Measurements from ENCODE around the gene WBP1. TPM values are rescaled to one million over a fixed set of nuclear protein-coding genes. Genes with fewer than 3 reads are reported as not detected.
"Not testable (repeated sequence)": the region's sequence is repeated elsewhere in the genome, so short reads cannot be mapped to it uniquely, and the experiment has no call there.

WBP1 gene
- total RNA-seq, 1 donor from 2014 or later, result 44.3 TPM

- intact Hi-C loops (cut with DNase I), result no loop called here
- no peak for ATAC-seq
- DNase-seq (ENCODE audit: missing footprints), result no peak
Measured at GRCh38 chr2:74471332-74472065, 13.3 kb downstream of the WBP1 start.

GRCh38 chr2:74472086-74472944 lies 14.1 kb downstream of the WBP1 start, which contains the start of gene MRPL53:
Gene MRPL53 (minus strand): TSS chr2:74472680. CDS start chr2:74472660, 20 bp downstream.
- intact Hi-C loops (cut with DNase I), result no loop called here
- ATAC-seq (peak; percentile 95), DNase-seq (ENCODE audit: missing footprints) (peak; percentile 96)

- intact Hi-C loops (cut with DNase I), result no loop called here
- ATAC-seq, result peak; percentile 0
Measured at GRCh38 chr2:74472945-74473258, 14.7 kb downstream of the WBP1 start.

GRCh38 chr2:74474481-74474880 lies 16.2 kb downstream of the WBP1 start:
- no peak for ATAC-seq
- no peak for DNase-seq (ENCODE audit: missing footprints)
- intact Hi-C loops (cut with DNase I), result no loop called here

More at GRCh38 chr2:74472945-74473258, 14.7 kb downstream of the WBP1 start:
- no peak for DNase-seq (ENCODE audit: missing footprints)

DNA sequence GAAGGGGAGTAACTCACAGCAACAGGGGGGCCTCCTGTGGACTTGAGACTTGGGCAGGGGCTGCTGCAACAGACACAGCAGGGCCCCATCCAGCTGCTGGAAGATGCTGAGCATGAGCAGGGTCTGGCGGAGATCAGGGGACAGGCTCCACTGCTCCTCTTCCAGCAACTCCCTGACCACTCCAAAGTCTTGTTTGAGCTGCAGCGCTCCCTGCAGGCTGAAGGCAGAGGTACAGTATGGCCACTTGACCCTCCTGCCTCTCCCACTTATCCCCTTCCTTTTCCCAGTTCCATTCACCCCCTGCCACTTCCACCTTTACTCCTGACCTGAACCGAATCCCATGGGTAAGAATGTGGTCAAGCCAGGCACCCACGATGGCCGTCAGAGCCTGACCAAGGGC lies 16.7 kb downstream of the WBP1 start:
- no peak for DNase-seq (ENCODE audit: missing footprints)
- no peak for ATAC-seq
- intact Hi-C loops (cut with DNase I), result no loop called here

GRCh38 chr2:74481431-74481830 lies 23.2 kb downstream of the WBP1 start:
- intact Hi-C loops (cut with DNase I), result no loop called here
- DNase-seq (ENCODE audit: missing footprints), result no peak

DNA sequence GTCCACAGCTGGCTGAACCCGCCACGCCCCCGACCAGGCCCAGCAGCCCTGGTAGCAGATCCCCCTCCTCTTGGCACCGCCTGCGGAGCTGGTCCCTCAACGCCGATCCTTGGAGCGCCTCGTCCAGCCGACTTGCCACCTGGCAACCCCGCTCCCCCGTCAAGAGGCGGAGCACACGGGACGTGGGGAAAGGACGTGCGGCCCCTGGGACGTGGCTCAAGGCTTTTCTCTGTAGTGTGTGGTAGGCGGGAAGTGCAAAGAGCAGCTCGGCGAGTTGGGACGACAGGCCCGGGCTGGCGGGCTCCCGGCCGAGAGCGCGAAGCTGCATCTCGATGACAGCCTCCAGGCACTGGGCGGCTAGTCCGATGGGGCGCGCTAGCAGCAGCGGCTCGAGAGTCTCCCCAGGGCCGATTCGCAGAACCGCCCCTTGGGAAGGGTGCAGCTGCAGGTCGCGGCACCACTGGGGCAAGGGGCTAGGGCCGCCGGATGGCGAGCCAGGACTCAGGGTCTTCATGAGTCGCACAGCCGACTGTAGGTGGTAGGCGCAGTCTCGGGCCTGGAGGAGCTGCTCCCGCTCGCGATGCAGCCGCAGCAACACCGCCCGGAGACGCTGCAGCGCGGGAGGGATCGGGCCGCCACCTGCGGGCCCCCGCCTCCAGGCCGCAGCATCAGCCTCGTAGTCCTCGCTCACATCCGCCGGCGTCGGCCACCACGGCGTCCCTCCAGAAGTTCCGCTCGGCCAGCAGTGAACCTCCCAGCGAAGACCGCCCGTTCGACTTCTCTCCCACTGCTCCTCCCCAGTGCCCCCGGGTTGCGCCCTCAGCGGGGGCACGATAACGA lies 23.9 kb downstream of the WBP1 start:
- DNase-seq (ENCODE audit: missing footprints) (no peak), ATAC-seq (peak; percentile 56)
- intact Hi-C loops (cut with DNase I), result loop anchor here (2.0 kb wide), 2 partner anchors 27 to 47 kb away; partner anchors contain the start of genes AUP1, HTRA2 and INO80B

More at GRCh38 chr2:74481431-74481830, 23.2 kb downstream of the WBP1 start:
- ATAC-seq, result no peak

DNA sequence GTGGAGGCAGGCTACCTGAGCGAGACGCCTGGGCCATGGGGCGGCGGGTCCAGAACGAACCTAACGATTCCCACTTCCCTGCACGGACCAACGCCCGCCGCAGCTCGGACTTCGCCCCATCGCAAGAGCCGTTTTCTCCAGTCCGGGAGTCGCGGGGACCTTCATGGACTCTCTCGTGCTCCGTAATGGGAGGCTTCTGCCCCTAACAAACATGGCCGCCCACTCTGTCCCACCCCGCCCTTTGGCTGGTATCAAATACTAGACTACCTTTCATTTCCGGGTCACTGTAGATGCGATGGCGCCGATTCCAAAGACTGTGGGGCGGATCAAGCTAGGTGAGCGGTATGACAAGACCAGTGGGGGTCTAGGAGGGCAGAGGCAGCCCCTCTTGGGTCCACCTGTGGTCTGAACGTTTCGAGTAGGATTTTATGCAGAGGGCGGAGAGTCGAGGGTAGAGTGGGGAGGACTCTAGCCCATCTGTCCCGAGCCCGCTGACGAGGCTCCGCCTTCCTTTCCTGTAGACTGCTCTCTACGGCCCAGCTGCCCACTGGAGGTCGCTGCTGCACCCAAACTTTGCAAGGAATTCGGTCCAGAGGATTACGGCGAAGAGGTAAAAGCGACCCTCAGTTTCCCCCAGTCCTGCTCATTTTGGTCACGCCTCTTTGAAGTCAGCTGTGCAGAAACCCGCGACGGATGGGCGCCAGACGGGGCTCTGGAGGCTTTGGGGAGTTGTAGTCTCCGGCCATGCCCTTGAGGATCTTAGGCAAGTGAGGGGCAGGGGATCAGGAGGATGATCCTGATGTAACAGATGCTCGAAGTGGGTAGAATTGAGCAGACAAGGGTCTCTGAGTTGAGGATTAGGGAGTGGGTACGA lies 24.8 kb downstream of the WBP1 start, which contains the start of the genes CCDC142 and TTC31:
TSS of gene CCDC142 (minus strand) at position 198 of the 874 bp plus-strand sequence. CDS start at position 37, 161 bp downstream.
TSS of gene TTC31 (plus strand) at position 281 of the 874 bp plus-strand sequence. CDS start at position 296, 15 bp downstream.
- intact Hi-C loops (cut with DNase I), result loop anchor here (1.0 to 2.0 kb wide), 3 partner anchors 28 to 104 kb away; partner anchors contain the start of genes AUP1, HTRA2 and INO80B
- DNase-seq (ENCODE audit: missing footprints), result peak; percentile 97
- ATAC-seq, result peak; percentile 99

- DNase-seq (ENCODE audit: missing footprints); ATAC-seq: not testable (repeated sequence)
- intact Hi-C loops (cut with DNase I), result loop anchor here (1.0 to 2.0 kb wide), 3 partner anchors 29 to 104 kb away; partner anchors contain the start of genes AUP1, HTRA2 and INO80B
Measured at GRCh38 chr2:74483675-74484164, 25.5 kb downstream of the WBP1 start.

- intact Hi-C loops (cut with DNase I), result no loop called here
- ATAC-seq, result no peak
Measured at GRCh38 chr2:74486141-74486540, 27.9 kb downstream of the WBP1 start.

GRCh38 chr2:74488643-74489481 lies 30.6 kb downstream of the WBP1 start:
- no peak for ATAC-seq
- intact Hi-C loops (cut with DNase I), result no loop called here
- DNase-seq (ENCODE audit: missing footprints), result no peak

More at GRCh38 chr2:74486141-74486540, 27.9 kb downstream of the WBP1 start:
- DNase-seq (ENCODE audit: missing footprints), result no peak

GRCh38 chr2:74489906-74490305 lies 31.7 kb downstream of the WBP1 start:
- DNase-seq (ENCODE audit: missing footprints), result no peak
- intact Hi-C loops (cut with DNase I), result no loop called here
- ATAC-seq, result no peak

DNA sequence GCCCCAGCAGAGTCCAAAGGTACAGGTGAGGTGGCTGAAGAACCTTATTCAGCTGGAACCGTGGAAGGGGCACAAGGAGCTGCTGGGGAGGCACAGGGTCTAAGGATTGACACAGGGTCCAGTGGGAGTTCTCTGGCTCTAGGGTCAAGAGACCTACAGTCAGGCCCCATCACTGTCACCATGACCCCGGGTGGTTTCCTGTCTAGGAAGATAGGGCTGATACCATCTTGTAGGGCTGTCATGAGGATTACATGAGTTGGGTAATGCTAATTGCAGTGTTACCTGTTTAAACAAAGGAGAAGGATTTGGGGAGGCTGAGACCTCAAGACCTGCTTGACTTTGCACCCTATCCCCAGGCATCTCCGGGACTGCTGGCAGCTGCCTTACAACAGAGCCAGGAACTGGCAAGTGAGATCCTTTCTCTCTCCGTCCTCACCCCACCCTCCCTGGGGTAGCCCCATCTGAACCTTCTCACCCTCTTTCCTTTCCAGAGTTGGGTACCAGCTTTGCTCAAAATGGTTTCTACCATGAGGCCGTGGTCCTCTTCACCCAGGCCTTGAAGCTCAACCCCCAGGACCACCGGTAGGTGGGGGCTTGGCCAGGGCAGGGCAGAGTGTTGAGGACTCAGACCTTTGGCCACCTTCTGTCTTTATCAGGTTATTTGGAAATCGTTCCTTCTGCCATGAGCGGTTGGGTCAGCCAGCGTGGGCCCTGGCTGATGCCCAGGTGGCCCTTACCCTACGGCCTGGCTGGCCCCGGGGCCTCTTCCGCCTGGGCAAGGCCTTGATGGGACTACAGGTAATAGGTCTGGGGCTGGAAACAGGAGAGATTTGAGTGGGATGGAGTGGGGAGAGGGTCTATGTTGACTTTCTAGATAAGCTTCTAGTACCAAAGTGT lies 33.7 kb downstream of the WBP1 start:
- intact Hi-C loops (cut with DNase I), result no loop called here
- DNase-seq (ENCODE audit: missing footprints) (no peak), ATAC-seq (no peak)

GRCh38 chr2:74493546-74493945 lies 35.3 kb downstream of the WBP1 start:
- ATAC-seq (no peak), DNase-seq (ENCODE audit: missing footprints) (no peak)
- intact Hi-C loops (cut with DNase I), result no loop called here

DNA sequence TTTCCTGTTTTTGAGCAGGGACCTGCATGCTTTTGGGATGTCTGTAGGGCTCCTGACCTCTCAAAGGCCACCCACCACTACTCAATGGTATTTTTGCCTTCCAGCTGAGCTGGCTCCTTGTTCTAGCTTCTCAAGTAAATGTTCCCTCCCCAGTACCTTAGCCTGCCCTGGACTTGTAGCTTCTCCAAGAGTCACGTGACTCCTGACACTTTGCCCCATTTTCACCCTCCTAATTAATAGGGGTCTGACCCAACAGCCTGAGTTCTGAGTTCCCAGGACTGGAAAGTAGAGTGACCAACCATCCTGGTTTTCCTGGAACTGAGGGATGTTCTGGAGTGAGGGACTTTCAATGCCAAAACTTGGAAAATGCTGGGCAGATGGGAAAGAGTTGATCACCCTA lies 37.2 kb downstream of the WBP1 start:
- DNase-seq (ENCODE audit: missing footprints) (no peak), ATAC-seq (no peak)
- intact Hi-C loops (cut with DNase I), result no loop called here

All from Right ventricle myocardium inferior (tissue), 1 donor.